PC-3 (cell line): ENCODE results near the gene MTHFD1L. TPM values are rescaled to one million over a fixed set of nuclear protein-coding genes. Genes with fewer than 3 reads are reported as not detected.

Experiments
- ATAC-seq: fragments of 200-7000 bp; cut with Tn5 transposase; 2 replicates; pipeline ENCODE4 v1.9.1; 2020; ENCODE audit warnings: mild to moderate bottlenecking, moderate library complexity
- BruUV-seq: library from RNA; stranded (reverse); fragments of 400-500 nt; replicated peaks from 2 replicates; lab custom pipeline; 2021; lab: Mats Ljungman, UMichigan
- CTCF ChIA-PET: fragments of 300-600 bp; sonication (Branson Sonifier 250); formaldehyde crosslinking; loops from one replicate; lab custom pipeline; 2022; ENCODE audit warnings: antibody characterized with exemption; lab: Charles Lee
- POLR2A ChIA-PET: fragments of 300-600 bp; sonication (Branson Sonifier 250); formaldehyde crosslinking; loops from one replicate; lab custom pipeline; 2022; ENCODE audit warnings: antibody characterized with exemption; ENCODE audit not compliant: unreplicated experiment; lab: Charles Lee
- DNase-seq: peaks from one replicate; pipeline ENCODE4 v3.0.0-alpha.2; 2015
- H2AFZ ChIP-seq: fragments of 300-600 bp; sonication (generic); 2 replicates; pipeline ENCODE4 v1.6.0; 2016; ENCODE audit warnings: antibody characterized with exemption, low read length
- H3F3A ChIP-seq: fragments of 300-600 bp; sonication (generic); one replicate; pipeline ENCODE4 v1.6.0; 2017; ENCODE audit warnings: antibody characterized with exemption, low read length, control low read depth, mild to moderate bottlenecking; ENCODE audit not compliant: unreplicated experiment
- H3K27ac ChIP-seq: fragments of 300-600 bp; sonication (generic); 2 replicates; pipeline ENCODE4 v1.5.1; 2016; ENCODE audit warnings: mild to moderate bottlenecking, low read length
- H3K27me3 ChIP-seq: fragments of 300-600 bp; sonication (generic); 2 replicates; pipeline ENCODE4 v1.6.1; 2016; ENCODE audit warnings: low read length, mixed read lengths
- H3K36me3 ChIP-seq: fragments of 300-600 bp; sonication (generic); 2 replicates; pipeline ENCODE4 v1.6.1; 2016; ENCODE audit warnings: low read depth, mixed run types, low read length, mixed read lengths
- H3K4me1 ChIP-seq: fragments of 300-600 bp; sonication (generic); 2 replicates; pipeline ENCODE4 v1.5.1; 2016; ENCODE audit warnings: low read length; ENCODE audit not compliant: insufficient read depth
- H3K4me2 ChIP-seq: fragments of 300-600 bp; sonication (generic); 2 replicates; pipeline ENCODE4 v1.6.0; 2016; ENCODE audit warnings: low read length
- H3K4me3 ChIP-seq: fragments of 300-600 bp; sonication (generic); 2 replicates; pipeline ENCODE4 v1.5.1; 2016; ENCODE audit warnings: mild to moderate bottlenecking, low read length, mixed read lengths
- H3K79me2 ChIP-seq: fragments of 300-600 bp; sonication (generic); 2 replicates; pipeline ENCODE4 v1.6.1; 2017; ENCODE audit warnings: low read length, mixed read lengths
- H3K9ac ChIP-seq: fragments of 300-600 bp; sonication (generic); 2 replicates; pipeline ENCODE4 v1.6.0; 2016; ENCODE audit warnings: mild to moderate bottlenecking, low read length
- H3K9me2 ChIP-seq: fragments of 300-600 bp; sonication (generic); replicated peaks from 2 replicates; pipeline ENCODE4 v1.6.1; 2016; ENCODE audit warnings: mixed run types, low read length, mixed read lengths
- H3K9me3 ChIP-seq: fragments of 300-600 bp; sonication (generic); 2 replicates; pipeline ENCODE4 v1.6.1; 2016; ENCODE audit warnings: low read length, mixed read lengths
- H4K20me1 ChIP-seq: fragments of 300-600 bp; sonication (generic); 2 replicates; pipeline ENCODE4 v1.6.1; 2016; ENCODE audit warnings: low read length, mixed read lengths
- CTCF ChIP-seq: fragments of 300-600 bp; sonication (generic); conservative IDR thresholded peaks from 2 replicates; pipeline ENCODE4 v1.5.1; 2017; ENCODE audit warnings: antibody characterized with exemption, low read depth, mild to moderate bottlenecking, low read length
- EZH2 ChIP-seq: fragments of 300-600 bp; sonication (generic); IDR thresholded peaks from one replicate; pipeline ENCODE4 v1.6.1; 2017; ENCODE audit warnings: antibody characterized with exemption, mild to moderate bottlenecking, low read length; ENCODE audit not compliant: unreplicated experiment
- EZH2phosphoT487 ChIP-seq: fragments of 300-600 bp; sonication (generic); IDR thresholded peaks from 2 replicates; pipeline ENCODE4 v1.6.1; 2018; ENCODE audit warnings: mild to moderate bottlenecking, antibody characterized with exemption, low read length, borderline replicate concordance
- intact Hi-C: fragments of 100-400 bp; cut with micrococcal nuclease; formaldehyde crosslinking; loops from 2 replicates; pipeline ENCODE4 v1.9.0; 2023
- total RNA-seq: library from RNA; depleted of rRNA; stranded (reverse); fragments of >200 nt; gene quantifications from 2 replicates; pipeline ENCODE4 v1.2.3, GENCODE V29; 2014

MTHFD1L gene
- total RNA-seq, 1 experiment from 2014 or later, result 11.9 TPM

GRCh38 chr6:150891888-150892485 is 26.5 kb downstream of the MTHFD1L start:
- Histone ChIP-seq H2AFZ (no peak overlapping the region), H3K4me2 (no peak overlapping the region), H3K4me3 (no peak overlapping the region), H3K27me3 (no peaks in the 10 kb centered on the region), H3K4me1 (peaks cover 13% of the 10 kb centered on the region), H3K9ac (no peak overlapping the region), H3K36me3 (peaks cover 13% of the 10 kb centered on the region), H3K9me3 (no peaks in the 10 kb centered on the region), H3F3A (no peaks in the 10 kb centered on the region), H4K20me1 (no peaks in the 10 kb centered on the region), H3K27ac (0 out of 2 replicates have a peak overlapping the region, but pooled peaks have one; percentile 17), H3K79me2 (no peaks in the 10 kb centered on the region), H3K9me2 (no peaks in the 10 kb centered on the region)
- no TSS peak for BruUV-seq
- TF ChIP-seq EZH2phosphoT487 (no peak), CTCF (peak; percentile 79)
- POLR2A ChIA-PET, result no interaction called here
- ATAC-seq (peak; percentile 77), DNase-seq (peak; percentile 79)
- CTCF ChIA-PET, result interaction anchor here (1.1 to 1.8 kb wide), 8 partner anchors 10 to 444 kb away, joined by 3 to 17 read pairs (median 6); partner anchors contain the start of gene MTHFD1L
- intact Hi-C loops, result loop anchor here (1.0 to 10.0 kb wide), 2 partner anchors 153 to 442 kb away; no protein-coding TSS in a partner anchor

GRCh38 chr6:150894191-150894744 is 28.8 kb downstream of the MTHFD1L start:
- Histone ChIP-seq H2AFZ (no peak overlapping the region), H3K9ac (no peak overlapping the region), H3K4me3 (no peak overlapping the region), H3K79me2 (no peaks in the 10 kb centered on the region), H3K9me3 (no peaks in the 10 kb centered on the region), H3K36me3 (peaks cover 11% of the 10 kb centered on the region), H4K20me1 (no peaks in the 10 kb centered on the region), H3F3A (no peaks in the 10 kb centered on the region), H3K27me3 (no peaks in the 10 kb centered on the region), H3K4me2 (no peak overlapping the region), H3K27ac (peak overlapping the region; percentile 39; the same call in 1 of the 2 replicates), H3K9me2 (no peaks in the 10 kb centered on the region), H3K4me1 (peaks cover 18% of the 10 kb centered on the region)
- POLR2A ChIA-PET, result no interaction called here
- intact Hi-C loops, result loop anchor here (10.0 kb wide), 1 partner anchor 151 kb away; no protein-coding TSS in a partner anchor
- no peak for DNase-seq
- ATAC-seq, result no peak
- BruUV-seq, result no TSS peak
- CTCF ChIA-PET, result no interaction called here
- TF ChIP-seq EZH2phosphoT487 (no peak), EZH2 (no peak), CTCF (no peak)
